ENCODE results near the gene STK32B. TPM values are rescaled to one million over a fixed set of nuclear protein-coding genes. Genes with fewer than 3 reads are reported as not detected.

STK32B gene
- total and polyA plus RNA-seq, 2 donors, result 2.9 to 4.8 TPM

DNA sequence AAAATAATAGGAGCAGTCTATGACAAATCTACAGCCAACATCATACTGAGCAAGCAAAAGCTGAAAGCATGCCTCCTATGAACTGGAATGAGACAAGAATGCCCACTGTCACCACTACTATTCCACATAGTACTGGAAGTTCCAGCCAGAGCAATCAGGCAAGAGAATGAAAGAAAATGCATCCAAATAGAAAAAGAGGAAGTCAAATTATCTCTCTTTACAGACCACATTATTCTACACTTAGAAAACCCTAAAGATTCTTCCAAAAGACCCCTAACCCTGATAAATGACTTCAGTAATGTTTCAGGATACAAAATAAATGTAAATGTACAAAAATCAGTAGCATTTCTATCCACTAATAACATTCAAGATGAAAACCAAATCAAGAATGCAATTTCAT lies 249.0 kb downstream of the STK32B start:
- Histone ChIP-seq H3K27me3 (ENCODE audit: control insufficient read depth in 2 of 2, insufficient read depth in 1 of 2, low read length in 1 of 2) (no peaks in the 10 kb centered on the region), H3K36me3 (ENCODE audit: control insufficient read depth in 2 of 2, insufficient read depth in 2 of 2, low read length in 1 of 2) (no peaks in the 10 kb centered on the region), H3K9me3 (ENCODE audit: control insufficient read depth in 2 of 2, insufficient read depth in 1 of 2, low read length in 1 of 2) (no peaks in the 10 kb centered on the region), H3K27ac (ENCODE audit: low read depth in 1 of 2, low read length in 1 of 2) (no peak overlapping the region), H3K4me3 (ENCODE audit: low read length in 2 of 2) (no peak overlapping the region), H3K4me1 (ENCODE audit: control insufficient read depth in 2 of 2, insufficient read depth in 2 of 2, low read length in 2 of 2) (no peaks in the 10 kb centered on the region)
- no peak for DNase-seq (ENCODE audit: low read depth in 6 of 9, low spot score in 9 of 9)

DNA sequence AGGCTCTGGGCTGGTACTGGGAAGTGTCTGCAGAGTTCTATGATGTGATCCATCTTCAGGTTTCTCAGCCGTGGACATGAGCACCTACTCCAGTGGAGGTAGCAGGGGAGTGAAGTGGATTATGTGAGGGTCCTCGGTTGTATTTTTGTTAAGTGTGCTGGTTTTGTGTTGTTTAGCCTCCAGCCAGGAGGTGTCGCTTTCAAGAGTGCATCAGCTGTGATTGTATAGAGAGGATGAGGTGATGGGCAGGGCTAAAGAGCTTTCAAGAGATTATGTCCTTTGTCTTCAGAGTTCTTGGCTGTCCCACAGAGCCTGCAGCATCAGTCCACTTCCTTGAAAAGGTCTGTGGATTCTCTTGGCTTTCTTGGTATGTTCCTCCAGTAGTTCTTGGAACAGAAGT lies 256.6 kb downstream of the STK32B start:
- no peak for DNase-seq (ENCODE audit: low read depth in 6 of 9, low spot score in 9 of 9)
- no peak overlapping the region for H3K27ac ChIP-seq (ENCODE audit: low read depth in 1 of 2, low read length in 1 of 2)
- H3K27me3 ChIP-seq (ENCODE audit: control insufficient read depth in 2 of 2, insufficient read depth in 1 of 2, low read length in 1 of 2), result no peaks in the 10 kb centered on the region
- no peaks in the 10 kb centered on the region for H3K4me1 ChIP-seq (ENCODE audit: control insufficient read depth in 2 of 2, insufficient read depth in 2 of 2, low read length in 2 of 2)
- H3K36me3 ChIP-seq (ENCODE audit: control insufficient read depth in 2 of 2, insufficient read depth in 2 of 2, low read length in 1 of 2), result no peaks in the 10 kb centered on the region
- no peaks in the 10 kb centered on the region for H3K9me3 ChIP-seq (ENCODE audit: control insufficient read depth in 2 of 2, insufficient read depth in 1 of 2, low read length in 1 of 2)
- 98% methylated on average over 3 of the region's 3 CpGs for WGBS
- no peak overlapping the region for H3K4me3 ChIP-seq (ENCODE audit: low read length in 2 of 2)

DNA sequence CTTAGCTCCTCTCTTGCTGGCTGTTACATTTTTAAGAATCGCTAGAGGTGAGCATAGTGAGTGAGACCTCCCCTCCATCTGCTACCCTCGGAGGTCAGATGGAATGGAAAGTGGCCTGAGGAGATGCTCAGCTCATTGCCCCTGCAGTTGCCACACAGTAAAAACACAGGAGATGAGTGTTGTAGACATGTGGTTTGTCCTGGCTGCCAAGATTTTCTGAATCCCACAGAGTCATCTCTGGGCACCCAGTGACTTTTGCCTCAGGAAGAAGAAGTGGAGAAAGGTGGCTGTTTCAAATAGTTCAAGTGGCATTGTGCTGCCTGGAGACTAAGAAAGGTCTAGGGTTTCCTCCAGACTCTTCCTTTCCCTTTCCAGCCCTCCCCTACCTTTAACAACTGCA lies 271.0 kb downstream of the STK32B start:
- Histone ChIP-seq H3K9me3 (ENCODE audit: control insufficient read depth in 2 of 2, insufficient read depth in 1 of 2, low read length in 1 of 2) (peaks cover 1 to 4% of the 10 kb centered on the region in 2 donors), H3K4me3 (ENCODE audit: low read length in 2 of 2) (no peak overlapping the region), H3K36me3 (ENCODE audit: control insufficient read depth in 2 of 2, insufficient read depth in 2 of 2, low read length in 1 of 2) (no peaks in the 10 kb centered on the region), H3K4me1 (ENCODE audit: control insufficient read depth in 2 of 2, insufficient read depth in 2 of 2, low read length in 2 of 2) (no peaks in the 10 kb centered on the region), H3K27ac (ENCODE audit: low read depth in 1 of 2, low read length in 1 of 2) (no peak overlapping the region), H3K27me3 (ENCODE audit: control insufficient read depth in 2 of 2, insufficient read depth in 1 of 2, low read length in 1 of 2) (no peaks in the 10 kb centered on the region)
- WGBS, result 96% methylated on average over 2 of the region's 2 CpGs
- DNase-seq (ENCODE audit: low read depth in 6 of 9, low spot score in 9 of 9), result no peak

DNA sequence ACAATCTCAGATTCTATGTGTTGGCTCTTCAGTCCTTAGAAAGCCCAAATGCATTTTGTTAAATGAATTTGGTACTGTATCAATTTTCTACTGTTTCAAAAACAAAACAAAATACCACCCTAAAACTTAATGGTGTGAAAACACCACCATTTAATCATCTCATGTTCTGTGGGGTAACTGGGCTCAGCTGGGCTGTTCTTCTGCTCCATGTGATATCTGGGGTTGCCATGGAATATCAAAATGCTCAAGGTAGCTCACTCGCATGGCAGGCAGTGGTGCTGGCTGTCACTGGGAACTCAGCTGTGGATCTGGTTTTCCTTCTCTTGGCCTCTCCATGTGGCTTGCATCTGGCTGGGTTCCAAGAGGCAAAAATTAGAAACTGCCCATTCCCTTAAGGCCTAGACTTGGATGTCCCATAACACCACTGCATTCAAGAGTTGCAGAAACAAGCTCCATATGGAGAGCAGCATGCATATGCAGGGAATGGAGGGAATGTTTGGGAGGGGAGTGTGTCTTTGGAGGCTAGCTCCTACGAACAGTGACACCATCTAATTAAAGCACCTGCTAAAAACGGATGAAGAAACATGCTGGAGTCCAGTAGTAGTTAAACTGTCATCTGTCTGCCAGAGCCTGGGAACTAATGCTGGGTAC lies 279.2 kb downstream of the STK32B start:
- 74% methylated on average over 3 of the region's 3 CpGs for whole genome bisulfite sequencing

DNA sequence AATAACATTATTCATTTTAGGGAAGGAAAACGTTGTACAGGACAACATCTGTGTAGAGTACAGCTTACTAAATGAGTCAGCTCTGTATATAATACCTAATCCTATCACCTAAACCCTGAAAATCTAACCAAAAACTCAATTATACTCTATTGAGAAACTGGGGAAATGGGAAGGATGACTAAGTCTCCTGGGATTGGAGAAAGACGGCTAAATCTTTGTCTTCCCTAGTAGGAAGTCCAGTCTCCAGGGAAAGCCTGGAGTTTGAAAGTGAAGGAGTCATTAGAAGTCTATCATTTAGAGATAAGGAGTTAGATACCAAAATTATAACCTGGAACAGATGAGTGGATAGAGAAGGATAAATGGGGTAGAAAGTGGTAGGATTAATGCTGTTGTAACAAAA lies 286.5 kb downstream of the STK32B start:
- H3K36me3 ChIP-seq (ENCODE audit: control insufficient read depth in 2 of 2, insufficient read depth in 2 of 2, low read length in 1 of 2), result no peaks in the 10 kb centered on the region
- no peaks in the 10 kb centered on the region for H3K4me1 ChIP-seq (ENCODE audit: control insufficient read depth in 2 of 2, insufficient read depth in 2 of 2, low read length in 2 of 2)
- no peaks in the 10 kb centered on the region for H3K9me3 ChIP-seq (ENCODE audit: control insufficient read depth in 2 of 2, insufficient read depth in 1 of 2, low read length in 1 of 2)
- H3K27me3 ChIP-seq (ENCODE audit: control insufficient read depth in 2 of 2, insufficient read depth in 1 of 2, low read length in 1 of 2), result no peaks in the 10 kb centered on the region
- DNase-seq (ENCODE audit: low read depth in 6 of 9, low spot score in 9 of 9), result no peak
- WGBS, result 53% methylated on average over 2 of the region's 2 CpGs
- H3K27ac ChIP-seq (ENCODE audit: low read depth in 1 of 2, low read length in 1 of 2), result no peak overlapping the region
- no peak overlapping the region for H3K4me3 ChIP-seq (ENCODE audit: low read length in 2 of 2)

More for the DNA sequence above, 279.2 kb downstream of the STK32B start:
- Histone ChIP-seq H3K9me3 (ENCODE audit: control insufficient read depth in 2 of 2, insufficient read depth in 1 of 2, low read length in 1 of 2) (peaks cover 0 to 4% of the 10 kb centered on the region in 2 donors), H3K4me3 (ENCODE audit: low read length in 2 of 2) (no peak overlapping the region), H3K27me3 (ENCODE audit: control insufficient read depth in 2 of 2, insufficient read depth in 1 of 2, low read length in 1 of 2) (no peaks in the 10 kb centered on the region), H3K36me3 (ENCODE audit: control insufficient read depth in 2 of 2, insufficient read depth in 2 of 2, low read length in 1 of 2) (no peaks in the 10 kb centered on the region), H3K4me1 (ENCODE audit: control insufficient read depth in 2 of 2, insufficient read depth in 2 of 2, low read length in 2 of 2) (no peaks in the 10 kb centered on the region), H3K27ac (ENCODE audit: low read depth in 1 of 2, low read length in 1 of 2) (no peak overlapping the region)
- no peak for DNase-seq (ENCODE audit: low read depth in 6 of 9, low spot score in 9 of 9)

DNA sequence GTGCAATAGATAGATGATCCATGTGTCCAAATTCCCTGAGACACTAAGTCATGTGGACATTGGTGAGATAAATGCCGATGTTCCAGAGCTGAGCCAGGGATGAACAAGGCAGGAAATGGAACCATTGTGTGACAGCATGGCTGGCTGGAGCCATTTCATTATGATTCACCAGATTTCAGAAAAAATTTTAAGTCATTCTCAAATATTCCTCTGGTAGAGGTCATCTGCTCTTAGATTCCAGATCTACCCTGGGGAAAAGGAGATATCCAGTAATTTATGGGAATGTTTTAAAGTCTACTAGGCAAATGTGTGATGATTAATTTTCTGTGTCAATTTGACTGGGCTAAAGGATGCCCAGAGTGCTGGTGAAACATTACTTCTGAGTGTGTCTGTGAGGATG lies 287.3 kb downstream of the STK32B start:
- Histone ChIP-seq H3K4me3 (ENCODE audit: low read length in 2 of 2) (no peak overlapping the region), H3K27me3 (ENCODE audit: control insufficient read depth in 2 of 2, insufficient read depth in 1 of 2, low read length in 1 of 2) (no peaks in the 10 kb centered on the region), H3K36me3 (ENCODE audit: control insufficient read depth in 2 of 2, insufficient read depth in 2 of 2, low read length in 1 of 2) (no peaks in the 10 kb centered on the region), H3K27ac (ENCODE audit: low read depth in 1 of 2, low read length in 1 of 2) (no peak overlapping the region), H3K4me1 (ENCODE audit: control insufficient read depth in 2 of 2, insufficient read depth in 2 of 2, low read length in 2 of 2) (no peaks in the 10 kb centered on the region), H3K9me3 (ENCODE audit: control insufficient read depth in 2 of 2, insufficient read depth in 1 of 2, low read length in 1 of 2) (no peaks in the 10 kb centered on the region)
- DNase-seq (ENCODE audit: low read depth in 6 of 9, low spot score in 9 of 9), result no peak
- 99% methylated on average over 1 of the region's 1 CpG for WGBS

DNA sequence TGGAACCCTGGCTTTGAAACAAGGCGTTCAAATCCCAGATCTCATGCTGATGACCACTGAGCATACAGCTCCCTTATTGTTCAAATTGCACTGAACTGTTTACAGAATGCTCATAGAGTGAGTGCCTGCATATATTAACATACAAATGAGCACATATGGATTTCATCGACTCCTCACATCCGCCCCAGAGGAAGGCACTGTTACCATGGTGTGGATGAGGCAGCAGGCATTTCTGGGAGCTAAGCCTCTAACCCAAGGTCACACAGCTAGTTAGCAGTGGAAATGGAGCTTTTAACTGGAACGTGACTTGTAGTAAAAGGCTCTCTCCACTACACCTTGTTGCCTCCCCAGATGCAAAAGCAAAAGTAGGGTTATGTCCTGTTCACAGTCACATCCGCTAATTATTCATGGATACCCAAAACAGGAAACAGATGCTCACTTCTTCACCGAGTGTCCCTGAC lies 289.7 kb downstream of the STK32B start:
- no peak for DNase-seq (ENCODE audit: low read depth in 6 of 9, low spot score in 9 of 9)
- Histone ChIP-seq H3K27me3 (ENCODE audit: control insufficient read depth in 2 of 2, insufficient read depth in 1 of 2, low read length in 1 of 2) (no peaks in the 10 kb centered on the region), H3K9me3 (ENCODE audit: control insufficient read depth in 2 of 2, insufficient read depth in 1 of 2, low read length in 1 of 2) (no peaks in the 10 kb centered on the region), H3K4me1 (ENCODE audit: control insufficient read depth in 2 of 2, insufficient read depth in 2 of 2, low read length in 2 of 2) (no peaks in the 10 kb centered on the region), H3K4me3 (ENCODE audit: low read length in 2 of 2) (no peak overlapping the region), H3K36me3 (ENCODE audit: control insufficient read depth in 2 of 2, insufficient read depth in 2 of 2, low read length in 1 of 2) (no peaks in the 10 kb centered on the region), H3K27ac (ENCODE audit: low read depth in 1 of 2, low read length in 1 of 2) (no peak overlapping the region)
- 46% methylated on average over 6 of the region's 6 CpGs for WGBS

DNA sequence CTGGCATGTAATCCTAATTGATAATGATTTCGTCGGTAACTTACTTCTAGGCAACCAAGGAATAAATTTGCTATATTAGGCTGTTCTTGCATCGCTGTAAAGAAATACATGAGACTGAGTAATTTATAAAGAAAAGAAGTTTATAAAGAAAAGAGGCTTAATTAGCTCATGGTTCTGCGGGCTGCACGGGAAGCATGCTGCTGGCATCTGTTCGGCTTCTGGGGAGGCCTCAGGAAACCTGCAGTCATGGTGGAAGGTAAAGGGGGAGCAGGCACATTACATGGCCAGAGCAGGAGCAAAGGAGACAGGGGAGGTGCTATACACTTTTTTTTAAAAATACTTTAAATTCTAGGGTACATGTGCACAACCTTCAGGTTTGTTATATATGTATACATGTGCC lies 290.2 kb downstream of the STK32B start:
- Histone ChIP-seq H3K27ac (ENCODE audit: low read depth in 1 of 2, low read length in 1 of 2) (no peak overlapping the region), H3K27me3 (ENCODE audit: control insufficient read depth in 2 of 2, insufficient read depth in 1 of 2, low read length in 1 of 2) (no peaks in the 10 kb centered on the region), H3K4me1 (ENCODE audit: control insufficient read depth in 2 of 2, insufficient read depth in 2 of 2, low read length in 2 of 2) (no peaks in the 10 kb centered on the region), H3K4me3 (ENCODE audit: low read length in 2 of 2) (no peak overlapping the region), H3K36me3 (ENCODE audit: control insufficient read depth in 2 of 2, insufficient read depth in 2 of 2, low read length in 1 of 2) (no peaks in the 10 kb centered on the region), H3K9me3 (ENCODE audit: control insufficient read depth in 2 of 2, insufficient read depth in 1 of 2, low read length in 1 of 2) (no peaks in the 10 kb centered on the region)
- no peak for DNase-seq (ENCODE audit: low read depth in 6 of 9, low spot score in 9 of 9)
- 37% methylated on average over 6 of the region's 6 CpGs for WGBS

DNA sequence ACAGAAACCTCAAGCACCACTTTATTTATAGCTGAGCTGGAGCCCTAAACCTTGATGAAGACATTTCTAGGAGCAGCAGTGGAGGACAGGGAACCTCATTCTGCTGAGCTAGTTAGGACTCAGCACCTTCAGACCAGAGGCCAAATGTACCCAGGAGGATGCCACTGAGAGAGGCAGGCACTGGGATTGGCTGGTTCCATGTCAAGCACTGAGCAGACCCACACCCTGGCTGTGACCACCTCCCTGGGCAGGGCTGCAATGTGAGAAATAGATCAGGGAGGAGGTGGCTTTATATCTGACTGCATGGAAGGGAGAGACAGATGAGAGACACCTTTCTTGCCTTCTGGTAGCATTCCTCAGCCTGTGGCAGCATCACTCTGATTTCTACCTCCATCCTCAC lies 304.6 kb downstream of the STK32B start:
- Histone ChIP-seq H3K27ac (ENCODE audit: low read depth in 1 of 2, low read length in 1 of 2) (no peak overlapping the region), H3K4me3 (ENCODE audit: low read length in 2 of 2) (no peak overlapping the region), H3K27me3 (ENCODE audit: control insufficient read depth in 2 of 2, insufficient read depth in 1 of 2, low read length in 1 of 2) (no peaks in the 10 kb centered on the region), H3K36me3 (ENCODE audit: control insufficient read depth in 2 of 2, insufficient read depth in 2 of 2, low read length in 1 of 2) (no peaks in the 10 kb centered on the region), H3K9me3 (ENCODE audit: control insufficient read depth in 2 of 2, insufficient read depth in 1 of 2, low read length in 1 of 2) (no peaks in the 10 kb centered on the region), H3K4me1 (ENCODE audit: control insufficient read depth in 2 of 2, insufficient read depth in 2 of 2, low read length in 2 of 2) (no peaks in the 10 kb centered on the region)
- DNase-seq (ENCODE audit: low read depth in 6 of 9, low spot score in 9 of 9), result no peak

DNA sequence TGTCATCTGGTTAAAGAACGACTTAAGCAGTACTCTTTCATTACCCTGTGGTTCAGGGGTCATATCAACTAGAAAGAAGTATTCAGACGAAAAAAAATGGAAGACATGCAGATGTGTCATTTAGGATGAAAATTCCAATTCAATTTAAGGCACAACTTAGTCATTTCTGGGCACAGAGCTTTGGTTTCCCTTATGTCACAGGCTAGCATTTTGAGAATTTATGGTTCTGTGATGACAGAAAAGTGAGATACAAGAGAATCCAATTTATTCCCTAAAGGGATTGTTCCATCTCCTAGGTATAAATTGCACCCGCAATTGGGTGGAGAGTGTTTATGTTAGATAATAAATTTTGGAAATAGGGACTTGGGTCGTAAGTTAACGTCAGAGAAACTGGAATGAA lies 306.6 kb downstream of the STK32B start:
- H3K4me3 ChIP-seq (ENCODE audit: low read length in 2 of 2), result no peak overlapping the region
- H3K36me3 ChIP-seq (ENCODE audit: control insufficient read depth in 2 of 2, insufficient read depth in 2 of 2, low read length in 1 of 2), result no peaks in the 10 kb centered on the region
- no peak overlapping the region for H3K27ac ChIP-seq (ENCODE audit: low read depth in 1 of 2, low read length in 1 of 2)
- 92% methylated on average over 5 of the region's 5 CpGs for WGBS
- no peaks in the 10 kb centered on the region for H3K4me1 ChIP-seq (ENCODE audit: control insufficient read depth in 2 of 2, insufficient read depth in 2 of 2, low read length in 2 of 2)
- no peak for DNase-seq (ENCODE audit: low read depth in 6 of 9, low spot score in 9 of 9)
- no peaks in the 10 kb centered on the region for H3K9me3 ChIP-seq (ENCODE audit: control insufficient read depth in 2 of 2, insufficient read depth in 1 of 2, low read length in 1 of 2)
- H3K27me3 ChIP-seq (ENCODE audit: control insufficient read depth in 2 of 2, insufficient read depth in 1 of 2, low read length in 1 of 2), result no peaks in the 10 kb centered on the region
